Measurements from ENCODE around the gene KCTD17. TPM values are rescaled to one million over a fixed set of nuclear protein-coding genes. Genes with fewer than 3 reads are reported as not detected.

KCTD17 gene
- total RNA-seq, 1 experiment from 2014 or later, result 19.8 TPM

DNA sequence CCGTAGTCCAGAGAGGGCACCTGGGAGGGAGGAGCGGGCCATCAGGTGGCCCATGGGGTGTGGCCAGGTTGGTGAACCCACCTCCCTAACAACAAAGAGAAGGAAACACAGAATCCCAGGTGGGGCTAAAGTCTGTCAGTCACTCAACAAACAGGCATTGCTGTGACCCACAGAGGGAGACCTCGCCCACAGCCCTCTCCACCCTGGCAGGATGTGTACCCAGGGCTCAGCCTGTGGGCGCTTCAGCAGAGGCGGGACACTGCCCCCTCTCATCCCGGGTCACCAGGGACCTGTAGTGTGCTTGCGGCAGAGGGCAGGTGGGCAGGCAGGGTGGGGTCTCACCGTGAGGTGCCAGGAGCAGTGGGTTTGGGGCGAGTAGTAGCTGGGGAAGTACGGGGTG is 32.8 kb downstream of the KCTD17 start:
- no TSS peak for BruUV-seq (replicated peaks)
- H3K36me3 Mint-ChIP-seq (ENCODE audit: insufficient read depth, unreplicated experiment), result no peaks in the 10 kb centered on the region
- H3K27ac Mint-ChIP-seq (ENCODE audit: unreplicated experiment), result no peak overlapping the region
- H3K4me3 Mint-ChIP-seq (ENCODE audit: low read depth, unreplicated experiment), result no peak overlapping the region
- intact Hi-C loops (cut with micrococcal nuclease; ENCODE audit: unreplicated experiment), result no loop called here
- H3K27me3 Mint-ChIP-seq (ENCODE audit: unreplicated experiment), result peaks cover 90% of the 10 kb centered on the region
- no peaks in the 10 kb centered on the region for H3K4me1 Mint-ChIP-seq (ENCODE audit: low read depth, unreplicated experiment)
- H3K9me3 Mint-ChIP-seq (ENCODE audit: low read depth, unreplicated experiment), result no peaks in the 10 kb centered on the region
- CTCF ChIA-PET, result no interaction called here
- no peak for DNase-seq
- TF ChIP-seq, protein P1, sequence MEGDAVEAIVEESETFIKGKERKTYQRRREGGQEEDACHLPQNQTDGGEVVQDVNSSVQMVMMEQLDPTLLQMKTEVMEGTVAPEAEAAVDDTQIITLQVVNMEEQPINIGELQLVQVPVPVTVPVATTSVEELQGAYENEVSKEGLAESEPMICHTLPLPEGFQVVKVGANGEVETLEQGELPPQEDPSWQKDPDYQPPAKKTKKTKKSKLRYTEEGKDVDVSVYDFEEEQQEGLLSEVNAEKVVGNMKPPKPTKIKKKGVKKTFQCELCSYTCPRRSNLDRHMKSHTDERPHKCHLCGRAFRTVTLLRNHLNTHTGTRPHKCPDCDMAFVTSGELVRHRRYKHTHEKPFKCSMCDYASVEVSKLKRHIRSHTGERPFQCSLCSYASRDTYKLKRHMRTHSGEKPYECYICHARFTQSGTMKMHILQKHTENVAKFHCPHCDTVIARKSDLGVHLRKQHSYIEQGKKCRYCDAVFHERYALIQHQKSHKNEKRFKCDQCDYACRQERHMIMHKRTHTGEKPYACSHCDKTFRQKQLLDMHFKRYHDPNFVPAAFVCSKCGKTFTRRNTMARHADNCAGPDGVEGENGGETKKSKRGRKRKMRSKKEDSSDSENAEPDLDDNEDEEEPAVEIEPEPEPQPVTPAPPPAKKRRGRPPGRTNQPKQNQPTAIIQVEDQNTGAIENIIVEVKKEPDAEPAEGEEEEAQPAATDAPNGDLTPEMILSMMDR (IDR thresholded peaks at IDR 0.05; ENCODE audit: unreplicated experiment), result no peak

DNA sequence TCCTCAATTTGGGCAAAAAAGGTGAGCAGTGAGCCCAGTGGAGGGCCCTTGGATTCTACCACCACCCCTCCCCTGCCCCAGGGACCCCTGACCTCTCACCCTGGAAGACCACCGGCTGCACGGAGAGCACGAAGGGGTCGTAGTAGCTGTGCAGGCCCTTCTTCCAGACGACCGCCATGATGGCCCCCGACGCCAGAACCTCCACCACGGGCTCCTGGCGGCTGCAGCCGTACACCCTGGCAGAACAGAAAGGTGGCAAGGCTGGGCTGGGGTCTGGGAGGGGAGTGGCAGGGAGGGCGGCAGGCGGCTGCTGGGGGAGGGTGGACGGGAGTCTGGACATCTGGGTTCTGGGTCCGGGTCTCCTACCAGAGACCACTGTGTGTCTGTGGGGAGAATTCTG is 34.6 kb downstream of the KCTD17 start:
- Mint-ChIP-seq H3K27ac (ENCODE audit: unreplicated experiment) (no peak overlapping the region), H3K4me3 (ENCODE audit: low read depth, unreplicated experiment) (no peak overlapping the region), H3K36me3 (ENCODE audit: insufficient read depth, unreplicated experiment) (no peaks in the 10 kb centered on the region), H3K27me3 (ENCODE audit: unreplicated experiment) (peaks cover 86% of the 10 kb centered on the region), H3K9me3 (ENCODE audit: low read depth, unreplicated experiment) (no peaks in the 10 kb centered on the region), H3K4me1 (ENCODE audit: low read depth, unreplicated experiment) (no peaks in the 10 kb centered on the region)
- CTCF ChIA-PET, result no interaction called here
- TF ChIP-seq, protein P1 (IDR thresholded peaks at IDR 0.05; ENCODE audit: unreplicated experiment), result no peak
- no peak for DNase-seq
- intact Hi-C loops (cut with micrococcal nuclease; ENCODE audit: unreplicated experiment), result no loop called here
- no TSS peak for BruUV-seq (replicated peaks)

- CTCF ChIA-PET, result interaction anchor here (0.7 kb wide), 3 partner anchors 33 to 1116 kb away, joined by 3 to 4 read pairs (median 3); no protein-coding TSS in a partner anchor
- Mint-ChIP-seq H3K27ac (ENCODE audit: unreplicated experiment) (no peak overlapping the region), H3K4me3 (ENCODE audit: low read depth, unreplicated experiment) (no peak overlapping the region), H3K36me3 (ENCODE audit: insufficient read depth, unreplicated experiment) (no peaks in the 10 kb centered on the region), H3K9me3 (ENCODE audit: low read depth, unreplicated experiment) (no peaks in the 10 kb centered on the region), H3K27me3 (ENCODE audit: unreplicated experiment) (peaks cover 67% of the 10 kb centered on the region), H3K4me1 (ENCODE audit: low read depth, unreplicated experiment) (no peaks in the 10 kb centered on the region)
- intact Hi-C loops (cut with micrococcal nuclease; ENCODE audit: unreplicated experiment), result no loop called here
- peak; percentile 21 for DNase-seq
- TF ChIP-seq, protein P1 (IDR thresholded peaks at IDR 0.05; ENCODE audit: unreplicated experiment), result no peak
- BruUV-seq (replicated peaks), result no TSS peak
These were observed 36.6 kb downstream of the KCTD17 start for GRCh38 chr22:37088108-37088605.

GRCh38 chr22:37088750-37089408 is 37.3 kb downstream of the KCTD17 start:
- no peaks in the 10 kb centered on the region for H3K9me3 Mint-ChIP-seq (ENCODE audit: low read depth, unreplicated experiment)

More at GRCh38 chr22:37088750-37089408, 37.3 kb downstream of the KCTD17 start:
- no peak overlapping the region for H3K27ac Mint-ChIP-seq (ENCODE audit: unreplicated experiment)
- BruUV-seq (replicated peaks), result no TSS peak
- H3K4me1 Mint-ChIP-seq (ENCODE audit: low read depth, unreplicated experiment), result no peaks in the 10 kb centered on the region
- TF ChIP-seq, protein P1 (IDR thresholded peaks at IDR 0.05; ENCODE audit: unreplicated experiment), result no peak
- intact Hi-C loops (cut with micrococcal nuclease; ENCODE audit: unreplicated experiment), result no loop called here
- CTCF ChIA-PET, result interaction anchor here (0.6 to 0.8 kb wide), 5 partner anchors 9 to 1116 kb away, joined by 3 to 4 read pairs (median 3); no protein-coding TSS in a partner anchor
- H3K4me3 Mint-ChIP-seq (ENCODE audit: low read depth, unreplicated experiment), result no peak overlapping the region
- DNase-seq, result no peak
- peaks cover 62% of the 10 kb centered on the region for H3K27me3 Mint-ChIP-seq (ENCODE audit: unreplicated experiment)
- no peaks in the 10 kb centered on the region for H3K36me3 Mint-ChIP-seq (ENCODE audit: insufficient read depth, unreplicated experiment)

All from Calu3 (cell line).